K562 (cell line): ENCODE results near the gene FBLN2.

Experiments
- HBP1 ChIP-seq: fragments of 450-650 bp; formaldehyde crosslinking; IDR thresholded peaks from 2 replicates; pipeline ENCODE4 v1.4.0; 2022; ENCODE audit warnings: missing genetic modification characterization
- HIVEP1 ChIP-seq: fragments of 250-450 bp; sonication (Bioruptor Pico); IDR thresholded peaks from 2 replicates; pipeline ENCODE4 v1.4.0; 2020; ENCODE audit warnings: mild to moderate bottlenecking

- TF ChIP-seq HBP1 (CRISPR knock-in tag), result no peak
- TF ChIP-seq HIVEP1, result no peak
Measured at GRCh38 chr3:13671482-13672233, 122.7 kb downstream of the FBLN2 start.
